ENCODE measurements around the gene SLC7A14. TPM values are rescaled to one million over a fixed set of nuclear protein-coding genes. Genes with fewer than 3 reads are reported as not detected.

SLC7A14 gene
- total and polyA plus RNA-seq, 2 of the 4 experiments (the other 2 are of a cell fraction) = 2.7 to 6.8 TPM

DNA sequence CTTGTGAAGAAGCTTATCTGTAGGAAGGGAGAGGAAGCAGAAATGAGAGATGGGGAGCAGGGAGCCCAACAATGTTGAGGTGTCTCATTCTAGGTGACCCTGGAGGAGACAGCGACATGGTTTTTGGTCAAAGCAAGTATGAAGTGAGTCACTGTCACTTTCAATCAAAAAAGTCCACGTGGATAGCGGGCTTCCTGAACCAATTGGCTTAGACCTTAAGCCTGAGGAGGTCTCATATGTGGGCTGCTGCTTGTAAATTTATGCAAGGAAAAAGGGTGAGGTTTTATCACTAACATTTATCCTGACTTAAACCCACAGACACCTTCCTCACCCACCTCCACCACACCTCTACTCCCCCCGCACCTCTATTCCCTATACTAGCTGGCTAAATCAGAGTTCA lies 144.5 kb downstream of the SLC7A14 start:
- Histone ChIP-seq H3K56ac (ENCODE audit: extremely low read depth, insufficient read depth, low read length) (no peak overlapping the region), H3K23ac (ENCODE audit: low read depth, low read length) (no peak overlapping the region), H4K20me1 (ENCODE audit: insufficient read depth, low read length) (0 out of 2 replicates have a peak, but pooled peaks cover 5% of the 10 kb centered on the region), H2AK9ac (replicated peaks; ENCODE audit: low read depth, low read length, poor library complexity) (no peak overlapping the region), H2AK5ac (ENCODE audit: low read depth, low read length) (no peak overlapping the region), H2BK15ac (ENCODE audit: low read depth, low read length) (no peak overlapping the region), H4K91ac (ENCODE audit: insufficient read depth, low read depth, low read length) (no peak overlapping the region), H3K27me3 (ENCODE audit: control insufficient read depth, insufficient read depth, low read length) (no peaks in the 10 kb centered on the region), H4K5ac (ENCODE audit: low read depth, low read length) (no peak overlapping the region), H3K4me3 (ENCODE audit: insufficient read depth, low read depth, low read length) (no peak overlapping the region), H3K4me2 (ENCODE audit: low read depth, low read length) (no peak overlapping the region), H3K27ac (ENCODE audit: insufficient read depth, low read length) (no peak overlapping the region), H2AFZ (replicated peaks; ENCODE audit: low read length, poor library complexity) (no peak overlapping the region), H3K9ac (ENCODE audit: low read depth, low read length) (no peak overlapping the region), H4K8ac (ENCODE audit: low read depth in 2 of 2, low read length in 2 of 2) (no peak overlapping the region), H3K9me3 (ENCODE audit: control insufficient read depth, insufficient read depth, low read length) (no peaks in the 10 kb centered on the region), H3K79me1 (ENCODE audit: low read depth in 1 of 2, low read length in 2 of 2) (peaks cover 0 to 8% of the 10 kb centered on the region in 2 experiments; a peak in 1 of 4 replicates), H2BK120ac (ENCODE audit: low read depth, low read length) (no peak overlapping the region), H2BK5ac (ENCODE audit: low read depth, low read length, poor library complexity, severe bottlenecking) (no peak overlapping the region), H3K36me3 (ENCODE audit: control insufficient read depth, insufficient read depth, low read length) (peaks cover 14% of the 10 kb centered on the region), H3K14ac (replicated peaks; ENCODE audit: low read depth, low read length) (no peak overlapping the region), H3K18ac (ENCODE audit: low read depth, low read length) (no peak overlapping the region), H3K4me1 (ENCODE audit: control insufficient read depth, insufficient read depth, low read length) (peaks cover 6% of the 10 kb centered on the region; the same call in 1 of the 2 replicates), H3K9me1 (ENCODE audit: insufficient read depth, low read length) (peaks cover 11% of the 10 kb centered on the region), H3K4ac (ENCODE audit: low read depth, low read length) (no peak overlapping the region), H2BK20ac (ENCODE audit: low read depth, low read length) (no peak overlapping the region)
- intact Hi-C loops (cut with micrococcal nuclease) (loop anchor here (5.0 kb wide), 1 partner anchor 311 kb away; no protein-coding TSS in a partner anchor), in situ Hi-C loops (cut with MboI; ENCODE audit: low sequenced_read_pairs) (no loop called here), dilution Hi-C loops (cut with HindIII; ENCODE audit: low sequenced_read_pairs, unreplicated experiment) (no loop called here)
- no CpG with 5 or more reads among the region's 4 CpGs for WGBS, 2 experiments (ENCODE audit: extremely low coverage in 2 of 2, insufficient read length in 1 of 2)
- DNase-seq (no peak), ATAC-seq (ENCODE audit: low read depth) (no peak)
- TF ChIP-seq CTCF (conservative IDR thresholded peaks at IDR 0.05; ENCODE audit: low read depth, low read length) (no peak), RAD21 (IDR thresholded peaks at IDR 0.05; ENCODE audit: low read length) (no peak), CEBPB (IDR thresholded peaks at IDR 0.05; ENCODE audit: low read depth, low read length) (no peak), FOS (IDR thresholded peaks at IDR 0.05; ENCODE audit: low read depth, low read length) (no peak), MAZ (IDR thresholded peaks at IDR 0.05; ENCODE audit: borderline replicate concordance, low read depth, low read length) (no peak), RCOR1 (IDR thresholded peaks at IDR 0.05; ENCODE audit: insufficient replicate concordance, low read length) (no peak), SMC3 (IDR thresholded peaks at IDR 0.05; ENCODE audit: low read depth, low read length) (no peak), MAFK (IDR thresholded peaks at IDR 0.05; ENCODE audit: low read depth, low read length) (no peak), RFX5 (IDR thresholded peaks at IDR 0.05; ENCODE audit: low read depth, low read length) (no peak), POLR2A (IDR thresholded peaks at IDR 0.05; ENCODE audit: low read depth, low read length) (no peak), CHD1 (IDR thresholded peaks at IDR 0.05; ENCODE audit: low read depth, low read length) (no peak), NFE2L2 (IDR thresholded peaks at IDR 0.05; ENCODE audit: low read depth, low read length) (no peak), MXI1 (IDR thresholded peaks at IDR 0.05; ENCODE audit: borderline replicate concordance, low read depth, low read length) (no peak), BHLHE40 (IDR thresholded peaks at IDR 0.05; ENCODE audit: low read depth, low read length) (no peak)
- TF ChIP-seq, protein P1, sequence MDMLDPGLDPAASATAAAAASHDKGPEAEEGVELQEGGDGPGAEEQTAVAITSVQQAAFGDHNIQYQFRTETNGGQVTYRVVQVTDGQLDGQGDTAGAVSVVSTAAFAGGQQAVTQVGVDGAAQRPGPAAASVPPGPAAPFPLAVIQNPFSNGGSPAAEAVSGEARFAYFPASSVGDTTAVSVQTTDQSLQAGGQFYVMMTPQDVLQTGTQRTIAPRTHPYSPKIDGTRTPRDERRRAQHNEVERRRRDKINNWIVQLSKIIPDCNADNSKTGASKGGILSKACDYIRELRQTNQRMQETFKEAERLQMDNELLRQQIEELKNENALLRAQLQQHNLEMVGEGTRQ (IDR thresholded peaks at IDR 0.05; ENCODE audit: low read depth, low read length) = no peak
- TF ChIP-seq, protein P2, sequence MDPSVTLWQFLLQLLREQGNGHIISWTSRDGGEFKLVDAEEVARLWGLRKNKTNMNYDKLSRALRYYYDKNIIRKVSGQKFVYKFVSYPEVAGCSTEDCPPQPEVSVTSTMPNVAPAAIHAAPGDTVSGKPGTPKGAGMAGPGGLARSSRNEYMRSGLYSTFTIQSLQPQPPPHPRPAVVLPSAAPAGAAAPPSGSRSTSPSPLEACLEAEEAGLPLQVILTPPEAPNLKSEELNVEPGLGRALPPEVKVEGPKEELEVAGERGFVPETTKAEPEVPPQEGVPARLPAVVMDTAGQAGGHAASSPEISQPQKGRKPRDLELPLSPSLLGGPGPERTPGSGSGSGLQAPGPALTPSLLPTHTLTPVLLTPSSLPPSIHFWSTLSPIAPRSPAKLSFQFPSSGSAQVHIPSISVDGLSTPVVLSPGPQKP (IDR thresholded peaks at IDR 0.05; ENCODE audit: borderline replicate concordance, low read depth, low read length) = no peak
- BruUV-seq (replicated peaks) = no TSS peak
- ChIA-PET CTCF (no interaction called here), POLR2A (ENCODE audit: unreplicated experiment) (no interaction called here)

All from IMR-90 (cell line).